ENCODE data around the gene TTC39C.

DNA sequence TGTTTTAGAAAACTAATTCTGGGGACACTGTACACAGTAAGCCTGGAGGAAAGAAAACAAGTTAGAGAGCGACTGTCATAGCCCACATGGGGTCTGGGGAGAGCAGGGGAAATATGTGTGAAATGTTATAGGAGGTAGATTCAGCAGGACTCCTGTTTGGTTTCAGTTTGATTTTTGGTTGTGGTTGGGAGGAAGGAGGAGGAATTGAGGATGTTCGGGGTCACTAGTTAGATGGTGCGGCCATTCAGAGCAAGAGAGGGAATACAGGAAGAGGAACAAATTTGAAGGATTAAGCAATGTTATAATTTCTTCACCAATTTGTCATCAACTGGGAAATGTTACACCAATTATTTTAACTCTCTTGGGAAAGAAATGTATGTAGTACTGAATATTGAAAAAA, 25.1 kb downstream of the TTC39C start:
- TF ChIP-seq, protein P1, sequence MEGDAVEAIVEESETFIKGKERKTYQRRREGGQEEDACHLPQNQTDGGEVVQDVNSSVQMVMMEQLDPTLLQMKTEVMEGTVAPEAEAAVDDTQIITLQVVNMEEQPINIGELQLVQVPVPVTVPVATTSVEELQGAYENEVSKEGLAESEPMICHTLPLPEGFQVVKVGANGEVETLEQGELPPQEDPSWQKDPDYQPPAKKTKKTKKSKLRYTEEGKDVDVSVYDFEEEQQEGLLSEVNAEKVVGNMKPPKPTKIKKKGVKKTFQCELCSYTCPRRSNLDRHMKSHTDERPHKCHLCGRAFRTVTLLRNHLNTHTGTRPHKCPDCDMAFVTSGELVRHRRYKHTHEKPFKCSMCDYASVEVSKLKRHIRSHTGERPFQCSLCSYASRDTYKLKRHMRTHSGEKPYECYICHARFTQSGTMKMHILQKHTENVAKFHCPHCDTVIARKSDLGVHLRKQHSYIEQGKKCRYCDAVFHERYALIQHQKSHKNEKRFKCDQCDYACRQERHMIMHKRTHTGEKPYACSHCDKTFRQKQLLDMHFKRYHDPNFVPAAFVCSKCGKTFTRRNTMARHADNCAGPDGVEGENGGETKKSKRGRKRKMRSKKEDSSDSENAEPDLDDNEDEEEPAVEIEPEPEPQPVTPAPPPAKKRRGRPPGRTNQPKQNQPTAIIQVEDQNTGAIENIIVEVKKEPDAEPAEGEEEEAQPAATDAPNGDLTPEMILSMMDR (conservative IDR thresholded peaks at IDR 0.05), result no peak
- no peak for TF ChIP-seq ZFX (IDR thresholded peaks at IDR 0.05)
